Subcutaneous adipose tissue (tissue), 4 donors: ENCODE measurements around the gene COL6A2. TPM values are rescaled to one million over a fixed set of nuclear protein-coding genes. Genes with fewer than 3 reads are reported as not detected.

ENCODE experiments used
- total RNA-seq, 4 donors: library from RNA; depleted of rRNA; stranded (reverse); fragments of >200 nt; gene quantifications; one replicate each; pipeline ENCODE4 v1.1.0, GENCODE V29; 2016
- TF ChIP-seq, protein P1 (sequence below): fragments of 450-650 bp; IDR thresholded peaks from one replicate; pipeline ENCODE4 v1.5.1; 2016; ENCODE audit warnings: low read depth, mild to moderate bottlenecking, control low read depth, antibody characterized with exemption, moderate library complexity

The COL6A2 gene
- total RNA-seq, 4 donors from 2014 or later: 223 to 1,493 (median 826) TPM

DNA sequence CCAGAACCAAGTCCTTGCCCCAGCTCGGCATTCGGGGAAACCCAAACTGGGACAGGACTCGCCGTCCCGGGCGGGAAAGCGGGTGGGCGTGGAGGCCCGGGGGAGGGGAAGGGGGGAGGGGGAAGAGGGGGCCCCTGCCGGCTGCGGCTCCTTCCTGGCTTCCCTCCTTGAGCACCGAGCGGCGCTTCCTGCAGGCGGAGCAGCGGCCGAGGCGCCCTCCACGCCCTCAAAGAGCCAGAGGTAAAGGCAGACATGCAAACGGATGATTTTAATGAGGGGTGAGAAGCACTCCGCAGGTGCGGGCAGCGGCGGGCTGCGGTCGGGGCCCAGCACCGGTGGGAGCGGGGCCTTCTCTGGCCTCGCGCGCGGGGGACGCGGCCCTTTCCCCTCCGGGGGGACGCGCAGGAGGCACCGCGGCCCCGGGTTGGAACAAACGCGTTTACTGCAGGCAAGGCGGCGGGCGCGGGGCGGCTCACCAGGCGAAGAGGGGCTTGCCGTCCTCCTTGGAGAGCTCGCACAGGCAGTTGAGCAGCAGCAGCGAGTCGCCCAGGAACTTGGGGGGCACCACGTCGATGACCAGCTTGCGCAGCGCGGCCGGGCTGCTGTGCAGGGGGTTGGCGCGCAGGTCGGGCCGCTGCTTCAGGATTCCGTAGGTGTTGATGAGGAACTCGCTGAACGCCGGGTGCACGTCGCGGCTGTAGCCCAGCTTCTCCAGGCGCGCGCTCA, 63.2 kb downstream of the COL6A2 start:
- TF ChIP-seq, protein P1, sequence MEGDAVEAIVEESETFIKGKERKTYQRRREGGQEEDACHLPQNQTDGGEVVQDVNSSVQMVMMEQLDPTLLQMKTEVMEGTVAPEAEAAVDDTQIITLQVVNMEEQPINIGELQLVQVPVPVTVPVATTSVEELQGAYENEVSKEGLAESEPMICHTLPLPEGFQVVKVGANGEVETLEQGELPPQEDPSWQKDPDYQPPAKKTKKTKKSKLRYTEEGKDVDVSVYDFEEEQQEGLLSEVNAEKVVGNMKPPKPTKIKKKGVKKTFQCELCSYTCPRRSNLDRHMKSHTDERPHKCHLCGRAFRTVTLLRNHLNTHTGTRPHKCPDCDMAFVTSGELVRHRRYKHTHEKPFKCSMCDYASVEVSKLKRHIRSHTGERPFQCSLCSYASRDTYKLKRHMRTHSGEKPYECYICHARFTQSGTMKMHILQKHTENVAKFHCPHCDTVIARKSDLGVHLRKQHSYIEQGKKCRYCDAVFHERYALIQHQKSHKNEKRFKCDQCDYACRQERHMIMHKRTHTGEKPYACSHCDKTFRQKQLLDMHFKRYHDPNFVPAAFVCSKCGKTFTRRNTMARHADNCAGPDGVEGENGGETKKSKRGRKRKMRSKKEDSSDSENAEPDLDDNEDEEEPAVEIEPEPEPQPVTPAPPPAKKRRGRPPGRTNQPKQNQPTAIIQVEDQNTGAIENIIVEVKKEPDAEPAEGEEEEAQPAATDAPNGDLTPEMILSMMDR: no peak

DNA sequence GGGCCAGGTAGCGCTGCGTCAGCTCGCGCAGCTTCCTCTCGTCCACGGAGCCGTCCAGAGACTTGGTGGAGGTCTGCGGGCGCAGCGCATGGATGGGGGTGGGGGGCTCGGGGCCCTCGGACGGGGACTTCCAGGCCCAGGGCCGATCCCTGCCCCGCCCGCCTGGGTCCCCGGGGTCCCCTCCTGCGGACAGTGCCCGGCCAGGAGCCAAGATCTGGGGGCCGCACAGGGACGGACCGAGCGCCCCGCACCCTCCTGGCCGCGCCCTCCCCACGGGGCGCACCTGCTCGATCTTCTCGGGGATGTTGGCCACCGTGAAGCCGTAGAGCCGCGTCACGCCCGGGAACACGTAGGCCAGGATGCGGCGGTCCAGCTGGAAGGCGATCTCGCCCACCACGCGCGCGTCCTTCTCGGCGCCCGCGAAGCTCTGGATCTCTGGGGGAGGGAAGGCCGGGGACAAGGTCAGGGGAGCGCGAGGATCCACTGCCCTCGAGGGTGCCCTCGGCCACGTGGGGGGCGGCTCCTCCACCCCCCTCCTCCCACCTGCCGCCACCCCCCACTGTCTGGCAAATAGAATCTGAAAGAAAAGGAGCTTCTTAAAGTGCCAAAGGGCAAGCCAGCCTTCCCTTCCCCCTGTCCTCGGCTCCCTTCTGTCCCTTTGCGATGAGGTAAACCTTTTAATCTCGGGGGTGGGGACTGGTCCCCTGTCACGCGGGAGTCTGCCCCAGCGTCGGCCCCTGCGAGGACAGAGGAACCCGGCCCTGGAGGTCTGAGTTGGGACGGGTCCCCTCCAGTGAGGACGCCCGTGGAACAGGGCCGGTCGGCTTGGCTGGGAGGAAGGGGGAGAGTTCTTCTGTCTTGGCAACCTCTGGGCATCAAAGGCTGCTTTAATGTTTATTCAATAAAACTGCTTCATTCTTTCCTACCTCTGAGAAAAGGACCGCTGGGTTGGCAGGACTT, 64.0 kb downstream of the COL6A2 start:
- TF ChIP-seq, protein P1: no peak

DNA sequence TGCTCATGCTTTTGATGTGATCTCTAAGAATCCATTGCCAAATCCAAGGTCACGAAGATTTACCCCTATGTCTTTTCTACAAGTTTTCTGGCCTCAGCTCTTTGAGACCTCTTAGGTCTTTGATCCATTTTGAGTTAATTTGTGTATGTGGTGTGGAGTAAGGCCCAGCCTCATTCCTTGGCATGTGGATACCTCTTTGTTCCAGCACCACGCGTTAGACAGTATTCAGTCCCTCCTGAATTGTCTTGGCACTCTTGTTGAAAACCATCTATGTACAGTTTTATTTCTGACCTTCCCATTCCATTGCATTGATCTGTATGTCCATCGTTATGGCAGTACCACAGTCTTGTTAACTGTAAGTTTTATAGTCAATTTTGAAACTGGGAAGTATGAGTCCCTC, 65.5 kb downstream of the COL6A2 start:
- TF ChIP-seq, protein P1: no peak

DNA sequence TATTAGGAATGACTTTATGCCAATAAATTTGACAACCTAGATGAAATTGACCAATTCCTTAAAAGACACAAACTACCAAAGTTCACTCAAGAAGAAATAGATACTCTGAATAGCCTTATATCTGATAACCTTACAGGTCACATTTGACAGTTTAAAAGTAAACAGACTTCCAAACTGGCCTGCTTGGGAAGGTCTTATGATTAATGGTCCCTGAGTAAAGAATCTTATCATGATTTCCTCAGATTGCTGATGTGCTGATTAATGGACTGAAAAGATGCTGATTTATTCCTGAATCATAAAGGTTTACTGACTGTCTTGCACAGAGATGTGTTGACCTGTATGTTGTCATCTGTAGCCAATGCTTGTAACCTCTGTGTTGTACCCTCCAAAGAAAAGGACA, 67.2 kb downstream of the COL6A2 start:
- TF ChIP-seq, protein P1: no peak

DNA sequence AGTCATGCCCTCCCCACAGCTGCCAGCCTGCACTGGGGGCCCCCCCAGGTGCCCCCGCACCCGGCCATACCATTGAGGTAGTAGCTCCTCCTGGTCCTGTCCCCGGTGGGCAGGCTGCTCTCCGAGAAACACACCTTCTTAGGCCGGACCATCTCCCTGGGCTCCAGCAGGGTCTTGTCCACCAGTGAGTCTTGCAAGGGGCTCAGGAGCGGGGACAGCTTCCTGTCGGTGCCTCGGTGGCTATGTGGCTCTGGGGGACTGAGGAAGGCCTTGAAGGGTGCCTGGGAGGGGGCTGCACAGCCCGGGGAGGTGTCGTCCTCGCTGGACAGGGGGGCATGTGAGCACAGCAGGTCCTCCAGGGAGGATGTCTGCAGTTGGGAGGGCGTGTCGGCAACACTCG, 70.3 kb downstream of the COL6A2 start:
- TF ChIP-seq, protein P1: no peak

DNA sequence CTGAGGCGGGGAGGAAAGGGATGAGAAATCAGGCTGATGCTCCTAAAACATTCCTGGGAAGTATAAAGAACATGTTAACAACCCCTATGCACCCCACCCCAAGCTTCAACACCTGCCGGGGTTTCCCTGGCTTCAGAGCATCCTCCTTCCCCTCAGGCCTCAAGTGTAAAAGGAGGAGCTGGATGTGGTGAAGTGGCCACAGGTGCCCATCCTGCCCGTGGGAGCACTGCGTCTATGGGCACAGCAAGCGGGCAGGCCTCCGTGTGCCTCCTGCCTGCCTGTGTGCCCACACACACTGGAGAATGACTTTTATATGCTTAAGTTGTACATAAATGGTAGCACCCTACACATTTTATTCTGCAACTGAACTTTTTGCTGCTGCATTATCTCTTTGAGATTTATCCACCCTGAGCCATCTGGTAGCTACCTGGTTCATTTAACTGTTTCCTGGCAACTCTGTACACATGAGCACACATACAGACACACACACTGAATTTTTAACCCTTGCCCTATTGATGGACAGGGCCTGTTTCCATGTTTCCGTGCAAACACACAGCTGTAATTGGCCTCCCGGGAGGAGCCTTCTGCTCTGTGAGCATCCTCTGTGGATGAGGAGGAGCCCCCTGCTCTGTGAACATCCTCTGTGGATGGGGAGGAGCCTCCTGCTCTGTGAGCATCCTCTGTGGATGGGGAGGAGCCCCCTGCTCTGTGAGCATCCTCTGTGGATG, 70.9 kb downstream of the COL6A2 start:
- TF ChIP-seq, protein P1: no peak

DNA sequence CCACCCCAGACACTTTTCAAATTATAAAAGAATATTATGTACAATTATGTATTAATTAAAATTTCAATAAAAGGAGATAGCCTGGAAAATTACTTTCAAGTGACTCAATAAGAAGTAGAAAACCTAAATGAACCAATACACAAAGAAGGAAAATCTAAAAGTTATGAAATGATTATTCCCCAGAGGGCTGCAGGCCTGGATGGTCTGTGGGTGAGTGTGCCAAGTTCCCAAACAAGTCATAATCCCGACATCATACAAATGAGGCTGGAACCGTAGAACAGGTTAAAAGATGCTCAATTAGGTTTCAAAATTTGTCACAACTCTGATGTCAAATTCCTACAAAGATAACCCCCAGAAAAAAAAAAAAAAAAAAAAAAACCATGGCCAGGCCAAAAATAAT, 73.7 kb downstream of the COL6A2 start:
- TF ChIP-seq, protein P1: no peak
